Suprapubic skin (tissue), 4 donors: ENCODE results near the gene CAPRIN2.

Experiments used
- CTCF ChIP-seq, 2 donors: fragments of 200-600 bp in 1 of 2; fragments of 450-650 bp in 1 of 2; sonication (generic) in 1 of 2; IDR thresholded peaks; one replicate each; pipeline ENCODE4 v1.5.1; 2016 to 2019; ENCODE audit warnings: antibody characterized with exemption in 2 of 2, mild to moderate bottlenecking in 1 of 2, moderate library complexity in 1 of 2
- POLR2A ChIP-seq, 2 donors: fragments of 450-650 bp; IDR thresholded peaks; one replicate each; pipeline ENCODE4 v1.6.1; 2017; ENCODE audit warnings: antibody characterized with exemption in 2 of 2, mild to moderate bottlenecking in 2 of 2, moderate library complexity in 2 of 2
- POLR2AphosphoS5 ChIP-seq, 3 donors: sonication (generic); formaldehyde crosslinking; IDR thresholded peaks; one replicate each; pipeline ENCODE4 v1.6.1; 2017; ENCODE audit warnings: antibody characterized with exemption in 3 of 3

GRCh38 chr12:30797689-30798088, 42.9 kb upstream of the CAPRIN2 start:
- TF ChIP-seq CTCF (IDR thresholded peaks at IDR 0.05): no peak
- no peak for TF ChIP-seq POLR2A (IDR thresholded peaks at IDR 0.05)
- TF ChIP-seq POLR2AphosphoS5 (IDR thresholded peaks at IDR 0.05): no peak
